ENCODE measurements around the gene PPHLN1. TPM values are rescaled to one million over a fixed set of nuclear protein-coding genes. Genes with fewer than 3 reads are reported as not detected.

PPHLN1 gene
- total and polyA plus RNA-seq, 2 of the 8 experiments (the other 6 are each of a cell fraction or from before 2014, with no cell fraction given): 34.3 to 71.6 TPM

DNA sequence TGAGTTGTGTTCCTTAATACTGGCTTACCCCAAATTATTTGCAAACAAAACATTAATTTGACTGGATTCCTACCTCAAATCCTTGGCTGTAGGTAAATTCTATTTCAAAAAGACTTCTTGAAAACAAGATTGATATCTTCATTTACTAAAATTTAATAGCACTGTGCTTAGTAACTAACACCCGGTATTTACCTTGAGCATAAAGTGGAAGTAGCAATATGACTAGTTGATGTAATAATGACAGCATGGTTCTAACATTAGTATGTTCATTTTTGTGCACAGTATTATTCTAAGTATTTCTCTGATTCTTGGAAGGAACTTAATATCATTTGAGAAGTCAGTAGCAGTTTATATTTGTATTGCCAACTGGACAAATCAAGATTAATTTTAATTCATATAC is 96.8 kb downstream of the PPHLN1 start:
- Histone ChIP-seq H2BK20ac (ENCODE audit: low read length) (no peak overlapping the region), H4K91ac (replicated peaks; ENCODE audit: insufficient read length, low read length) (no peak overlapping the region), H3K23ac (ENCODE audit: insufficient read length) (no peak overlapping the region), H3K4me3 (ENCODE audit: extremely low read depth in 1 of 4, insufficient read depth in 2 of 4, low read depth in 3 of 4, low read length in 4 of 4) (no peak overlapping the region), H2AFZ (ENCODE audit: low read length) (no peak overlapping the region), H2BK12ac (ENCODE audit: low read depth, low read length) (no peak overlapping the region), H3K27me3 (replicated peaks in 1 of 4; ENCODE audit: control insufficient read depth in 3 of 4, extremely low read depth in 1 of 4, insufficient read depth in 3 of 4, low read length in 3 of 4) (no peaks in the 10 kb centered on the region), H3K4me2 (ENCODE audit: insufficient read depth in 1 of 2, low read depth in 2 of 2, low read length in 2 of 2) (no peak overlapping the region), H3K79me1 (ENCODE audit: low read depth, low read length) (no peaks in the 10 kb centered on the region), H2BK5ac (ENCODE audit: low read depth, low read length) (no peak overlapping the region), H3K56ac (replicated peaks; ENCODE audit: insufficient read length, low read depth, low read length) (no peak overlapping the region), H3K9me3 (ENCODE audit: insufficient read depth in 2 of 2, low read depth in 1 of 2, low read length in 1 of 2) (no peaks in the 10 kb centered on the region), H2AK5ac (ENCODE audit: low read depth, low read length) (no peak overlapping the region), H4K20me1 (replicated peaks in 1 of 2; ENCODE audit: control insufficient read depth in 1 of 2, insufficient read depth in 2 of 2, low read length in 2 of 2) (no peaks in the 10 kb centered on the region), H3K79me2 (ENCODE audit: control insufficient read depth in 1 of 2, insufficient read depth in 2 of 2, low read length in 2 of 2) (0 out of 4 replicates have a peak, but pooled peaks cover 0 to 3% of the 10 kb centered on the region in 2 experiments), H2BK15ac (ENCODE audit: low read length) (no peak overlapping the region), H3K4ac (replicated peaks; ENCODE audit: insufficient read length, low read depth, low read length) (no peak overlapping the region), H3K36me3 (ENCODE audit: control insufficient read depth in 2 of 4, insufficient read depth in 4 of 4, low read length in 3 of 4) (no peaks in the 10 kb centered on the region; a peak in 1 of 8 replicates), H4K8ac (ENCODE audit: extremely low read depth, insufficient read depth, low read length) (no peak overlapping the region), H3K14ac (ENCODE audit: insufficient read length) (no peak overlapping the region), H2BK120ac (replicated peaks; ENCODE audit: low read depth, low read length) (no peak overlapping the region), H3K4me1 (replicated peaks in 1 of 4; ENCODE audit: control insufficient read depth in 3 of 4, insufficient read depth in 4 of 4, low read length in 3 of 4) (peaks cover 0 to 3% (median 1%) of the 10 kb centered on the region in 4 experiments; a peak in 2 of 7 replicates), H3K18ac (ENCODE audit: extremely low read depth, low read length) (no peak overlapping the region), H3K9ac (replicated peaks in 1 of 4; ENCODE audit: extremely low read depth in 1 of 4, low read depth in 3 of 4, low read length in 3 of 4) (no peak overlapping the region), H3K23me2 (ENCODE audit: low read depth, low read length) (no peaks in the 10 kb centered on the region; the same call in 1 of the 2 replicates), H4K5ac (ENCODE audit: insufficient read length, low read depth, low read length) (no peak overlapping the region), H3K27ac (ENCODE audit: low read depth, low read length) (no peak overlapping the region)
- POLR2A ChIA-PET (ENCODE audit: partially characterized antibody): interaction anchor here (0.6 to 0.8 kb wide), 2 partner anchors 21 to 30 kb away, joined by 3 read pairs; no protein-coding TSS in a partner anchor
- FAIRE-seq (no peak), DNase-seq (ENCODE audit: low read depth in 1 of 2, low spot score in 2 of 2) (no peak)
- WGBS, 2 experiments (ENCODE audit: extremely low coverage in 1 of 2, insufficient coverage in 1 of 2, insufficient read length in 1 of 2, insufficient replicate concordance in 2 of 2, low coverage in 1 of 2, low lambda C conversion rate in 2 of 2, missing lambda C conversion rate in 1 of 2): 95% methylated on average over 1 of the region's 1 CpG; no CpG with 5 or more reads in 1 of the 2 experiments
- CTCF ChIA-PET (ENCODE audit: partially characterized antibody): interaction anchor here (0.6 kb wide), 1 partner anchor 318 kb away, joined by 3 read pairs; no protein-coding TSS in a partner anchor
- no peak for TF ChIP-seq ZNF274 (IDR thresholded peaks at IDR 0.05; ENCODE audit: borderline replicate concordance, extremely low read depth, low read length)
- TF ChIP-seq, protein P1, sequence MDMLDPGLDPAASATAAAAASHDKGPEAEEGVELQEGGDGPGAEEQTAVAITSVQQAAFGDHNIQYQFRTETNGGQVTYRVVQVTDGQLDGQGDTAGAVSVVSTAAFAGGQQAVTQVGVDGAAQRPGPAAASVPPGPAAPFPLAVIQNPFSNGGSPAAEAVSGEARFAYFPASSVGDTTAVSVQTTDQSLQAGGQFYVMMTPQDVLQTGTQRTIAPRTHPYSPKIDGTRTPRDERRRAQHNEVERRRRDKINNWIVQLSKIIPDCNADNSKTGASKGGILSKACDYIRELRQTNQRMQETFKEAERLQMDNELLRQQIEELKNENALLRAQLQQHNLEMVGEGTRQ (IDR thresholded peaks at IDR 0.05; ENCODE audit: low read length): no peak
- TF ChIP-seq RBBP5 (IDR thresholded peaks at IDR 0.05; ENCODE audit: borderline replicate concordance, low read depth, low read length): no peak
- TF ChIP-seq BACH1 (IDR thresholded peaks at IDR 0.05; ENCODE audit: low read length): no peak
- no peak for TF ChIP-seq SAP30 (IDR thresholded peaks at IDR 0.05; ENCODE audit: insufficient read depth, insufficient replicate concordance, low read length)
- TF ChIP-seq TCF12 (IDR thresholded peaks at IDR 0.05; ENCODE audit: low read depth, low read length): no peak
- TF ChIP-seq, protein P2, sequence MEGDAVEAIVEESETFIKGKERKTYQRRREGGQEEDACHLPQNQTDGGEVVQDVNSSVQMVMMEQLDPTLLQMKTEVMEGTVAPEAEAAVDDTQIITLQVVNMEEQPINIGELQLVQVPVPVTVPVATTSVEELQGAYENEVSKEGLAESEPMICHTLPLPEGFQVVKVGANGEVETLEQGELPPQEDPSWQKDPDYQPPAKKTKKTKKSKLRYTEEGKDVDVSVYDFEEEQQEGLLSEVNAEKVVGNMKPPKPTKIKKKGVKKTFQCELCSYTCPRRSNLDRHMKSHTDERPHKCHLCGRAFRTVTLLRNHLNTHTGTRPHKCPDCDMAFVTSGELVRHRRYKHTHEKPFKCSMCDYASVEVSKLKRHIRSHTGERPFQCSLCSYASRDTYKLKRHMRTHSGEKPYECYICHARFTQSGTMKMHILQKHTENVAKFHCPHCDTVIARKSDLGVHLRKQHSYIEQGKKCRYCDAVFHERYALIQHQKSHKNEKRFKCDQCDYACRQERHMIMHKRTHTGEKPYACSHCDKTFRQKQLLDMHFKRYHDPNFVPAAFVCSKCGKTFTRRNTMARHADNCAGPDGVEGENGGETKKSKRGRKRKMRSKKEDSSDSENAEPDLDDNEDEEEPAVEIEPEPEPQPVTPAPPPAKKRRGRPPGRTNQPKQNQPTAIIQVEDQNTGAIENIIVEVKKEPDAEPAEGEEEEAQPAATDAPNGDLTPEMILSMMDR (IDR thresholded peaks at IDR 0.05; ENCODE audit: control extremely low read depth in 1 of 3, insufficient read depth in 1 of 3, low read depth in 1 of 3, low read length in 3 of 3): no peak
- TF ChIP-seq MAFK (IDR thresholded peaks at IDR 0.05; ENCODE audit: low read depth, low read length): no peak
- no peak for TF ChIP-seq HDAC6 (IDR thresholded peaks at IDR 0.05; ENCODE audit: low read depth, low read length)
- no peak for TF ChIP-seq FOSL1 (IDR thresholded peaks at IDR 0.05; ENCODE audit: insufficient read depth, low read depth, low read length)

Data from H1 (cell line).